ENCODE measurements around the gene PRKG1. TPM values are rescaled to one million over a fixed set of nuclear protein-coding genes. Genes with fewer than 3 reads are reported as not detected.
"Not testable (repeated sequence)": the region's sequence is repeated elsewhere in the genome, so short reads cannot be mapped to it uniquely, and the experiment has no call there.

PRKG1 gene
- polyA plus RNA-seq, 4 donors = 0.45 to 7.4 (median 1.3) TPM

GRCh38 chr10:51257511-51258248, 183.4 kb downstream of the PRKG1 start:
- Histone ChIP-seq H3K9me3 (ENCODE audit: control insufficient read depth in 2 of 2, insufficient read depth in 1 of 2, low read depth in 1 of 2, low read length in 1 of 2) (no peaks in the 10 kb centered on the region), H3K27me3 (ENCODE audit: control insufficient read depth in 3 of 3, insufficient read depth in 3 of 3, low read length in 3 of 3) (no peaks in the 10 kb centered on the region), H3K27ac (ENCODE audit: low read depth in 1 of 3, low read length in 2 of 3) (no peak overlapping the region), H3K4me1 (ENCODE audit: control insufficient read depth in 3 of 3, insufficient read depth in 2 of 3, low read depth in 1 of 3, low read length in 2 of 3) (no peaks in the 10 kb centered on the region), H3K4me3 (ENCODE audit: low read depth in 1 of 3, low read length in 3 of 3) (no peak overlapping the region), H3K36me3 (ENCODE audit: control insufficient read depth in 3 of 3, insufficient read depth in 2 of 3, low read depth in 1 of 3, low read length in 3 of 3) (no peaks in the 10 kb centered on the region)
- DNase-seq (no peak), FAIRE-seq (no peak)
- whole genome bisulfite sequencing, 3 donors = 83 to 89% (median 89%) methylated on average over 7 of the region's 7 CpGs

- H3K9me3 ChIP-seq (ENCODE audit: control insufficient read depth in 2 of 2, insufficient read depth in 1 of 2, low read depth in 1 of 2, low read length in 1 of 2) = no peaks in the 10 kb centered on the region
- H3K4me3 ChIP-seq (ENCODE audit: low read depth in 1 of 3, low read length in 3 of 3) = no peak overlapping the region
- H3K27me3 ChIP-seq (ENCODE audit: control insufficient read depth in 3 of 3, insufficient read depth in 3 of 3, low read length in 3 of 3) = no peaks in the 10 kb centered on the region
- FAIRE-seq = no peak
- WGBS, 3 donors = 88 to 95% (median 88%) methylated on average over 2 of the region's 2 CpGs
- no peak for DNase-seq
- H3K27ac ChIP-seq (ENCODE audit: low read depth in 1 of 3, low read length in 2 of 3) = no peak overlapping the region
- no peaks in the 10 kb centered on the region for H3K4me1 ChIP-seq (ENCODE audit: control insufficient read depth in 3 of 3, insufficient read depth in 2 of 3, low read depth in 1 of 3, low read length in 2 of 3)
- no peaks in the 10 kb centered on the region for H3K36me3 ChIP-seq (ENCODE audit: control insufficient read depth in 3 of 3, insufficient read depth in 2 of 3, low read depth in 1 of 3, low read length in 3 of 3)
Measured at GRCh38 chr10:51260376-51260775, 186.1 kb downstream of the PRKG1 start.

GRCh38 chr10:51266496-51266895, 192.2 kb downstream of the PRKG1 start:
- Histone ChIP-seq H3K4me1 (ENCODE audit: control insufficient read depth in 3 of 3, insufficient read depth in 2 of 3, low read depth in 1 of 3, low read length in 2 of 3) (no peaks in the 10 kb centered on the region), H3K9me3 (ENCODE audit: control insufficient read depth in 2 of 2, insufficient read depth in 1 of 2, low read depth in 1 of 2, low read length in 1 of 2) (no peaks in the 10 kb centered on the region), H3K27me3 (ENCODE audit: control insufficient read depth in 3 of 3, insufficient read depth in 3 of 3, low read length in 3 of 3) (no peaks in the 10 kb centered on the region), H3K4me3 (ENCODE audit: low read depth in 1 of 3, low read length in 3 of 3) (no peak overlapping the region), H3K36me3 (ENCODE audit: control insufficient read depth in 3 of 3, insufficient read depth in 2 of 3, low read depth in 1 of 3, low read length in 3 of 3) (no peaks in the 10 kb centered on the region), H3K27ac (ENCODE audit: low read depth in 1 of 3, low read length in 2 of 3) (no peak overlapping the region)
- DNase-seq (no peak), FAIRE-seq (no peak)
- WGBS, 3 donors = 80 to 89% (median 88%) methylated on average over 3 of the region's 3 CpGs

DNA sequence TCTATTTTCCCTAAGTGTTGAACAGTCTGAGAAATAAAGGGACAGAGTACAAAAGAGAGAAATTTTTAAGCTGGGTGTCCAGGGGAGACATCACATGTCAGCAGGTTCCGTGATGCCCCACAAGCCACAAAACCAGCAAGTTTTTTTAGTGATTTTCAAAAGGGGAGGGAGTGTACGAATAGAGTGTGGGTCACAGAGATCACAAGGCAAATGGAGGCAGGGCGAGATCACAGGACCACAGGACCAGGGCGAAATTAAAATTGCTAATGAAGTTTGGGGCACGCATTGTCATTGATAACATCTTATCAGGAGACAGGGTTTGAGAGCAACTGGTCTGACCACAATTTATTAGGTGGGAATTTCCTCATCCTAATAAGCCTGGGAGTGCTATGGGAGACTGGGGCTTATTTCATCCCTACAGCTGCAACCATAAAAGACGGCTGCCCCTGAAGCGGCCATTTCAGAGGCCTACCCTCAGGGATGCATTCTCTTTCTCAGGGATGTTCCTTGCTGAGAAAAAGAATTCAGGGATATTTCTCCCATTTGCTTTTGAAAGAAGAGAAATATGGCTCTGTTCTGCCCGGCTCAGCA, 193.8 kb downstream of the PRKG1 start:
- H3K9me3 ChIP-seq (ENCODE audit: control insufficient read depth in 2 of 2, insufficient read depth in 1 of 2, low read depth in 1 of 2, low read length in 1 of 2); FAIRE-seq; H3K27ac ChIP-seq (ENCODE audit: low read depth in 1 of 3, low read length in 2 of 3); H3K4me1 ChIP-seq (ENCODE audit: control insufficient read depth in 3 of 3, insufficient read depth in 2 of 3, low read depth in 1 of 3, low read length in 2 of 3); H3K4me3 ChIP-seq (ENCODE audit: low read depth in 1 of 3, low read length in 3 of 3); DNase-seq; H3K27me3 ChIP-seq (ENCODE audit: control insufficient read depth in 3 of 3, insufficient read depth in 3 of 3, low read length in 3 of 3); H3K36me3 ChIP-seq (ENCODE audit: control insufficient read depth in 3 of 3, insufficient read depth in 2 of 3, low read depth in 1 of 3, low read length in 3 of 3): not testable (repeated sequence)
- 87 to 92% (median 90%) methylated on average over 8 of the region's 8 CpGs for WGBS, 3 donors

- no peaks in the 10 kb centered on the region for H3K27me3 ChIP-seq (ENCODE audit: control insufficient read depth in 3 of 3, insufficient read depth in 3 of 3, low read length in 3 of 3)
- H3K27ac ChIP-seq (ENCODE audit: low read depth in 1 of 3, low read length in 2 of 3) = no peak overlapping the region
- no peak for FAIRE-seq
- no peak for DNase-seq
- no peaks in the 10 kb centered on the region for H3K9me3 ChIP-seq (ENCODE audit: control insufficient read depth in 2 of 2, insufficient read depth in 1 of 2, low read depth in 1 of 2, low read length in 1 of 2)
- H3K36me3 ChIP-seq (ENCODE audit: control insufficient read depth in 3 of 3, insufficient read depth in 2 of 3, low read depth in 1 of 3, low read length in 3 of 3) = no peaks in the 10 kb centered on the region
- no peaks in the 10 kb centered on the region for H3K4me1 ChIP-seq (ENCODE audit: control insufficient read depth in 3 of 3, insufficient read depth in 2 of 3, low read depth in 1 of 3, low read length in 2 of 3)
- no peak overlapping the region for H3K4me3 ChIP-seq (ENCODE audit: low read depth in 1 of 3, low read length in 3 of 3)
Measured at GRCh38 chr10:51269821-51270220, 195.5 kb downstream of the PRKG1 start.

- DNase-seq (no peak), FAIRE-seq (no peak)
- Histone ChIP-seq H3K9me3 (ENCODE audit: control insufficient read depth in 2 of 2, insufficient read depth in 1 of 2, low read depth in 1 of 2, low read length in 1 of 2) (no peaks in the 10 kb centered on the region), H3K27ac (ENCODE audit: low read depth in 1 of 3, low read length in 2 of 3) (no peak overlapping the region), H3K4me3 (ENCODE audit: low read depth in 1 of 3, low read length in 3 of 3) (no peak overlapping the region), H3K4me1 (ENCODE audit: control insufficient read depth in 3 of 3, insufficient read depth in 2 of 3, low read depth in 1 of 3, low read length in 2 of 3) (no peaks in the 10 kb centered on the region), H3K27me3 (ENCODE audit: control insufficient read depth in 3 of 3, insufficient read depth in 3 of 3, low read length in 3 of 3) (no peaks in the 10 kb centered on the region), H3K36me3 (ENCODE audit: control insufficient read depth in 3 of 3, insufficient read depth in 2 of 3, low read depth in 1 of 3, low read length in 3 of 3) (no peaks in the 10 kb centered on the region)
- WGBS, 3 donors = 77 to 90% (median 78%) methylated on average over 2 of the region's 2 CpGs
Measured at GRCh38 chr10:51270936-51271530, 196.7 kb downstream of the PRKG1 start.

DNA sequence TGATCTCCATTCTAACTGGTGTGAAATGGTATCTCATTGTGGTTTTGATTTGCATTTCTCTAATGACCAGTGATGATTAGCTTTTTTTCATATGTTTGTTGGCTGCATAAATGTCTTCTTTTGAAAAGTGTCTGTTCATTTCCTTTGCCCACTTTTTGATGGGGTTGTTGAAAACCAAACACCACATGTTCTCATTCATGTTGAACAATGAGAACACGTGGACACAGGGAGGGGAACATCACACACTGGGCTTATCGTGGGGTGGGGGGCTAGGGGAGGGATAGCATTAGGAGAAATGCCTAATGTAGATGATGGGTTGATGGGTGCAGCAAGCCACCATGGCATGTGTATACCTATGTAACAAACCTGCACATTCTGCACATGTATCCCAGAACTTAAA, 197.8 kb downstream of the PRKG1 start:
- not testable (repeated sequence) for H3K4me1 ChIP-seq (ENCODE audit: control insufficient read depth in 3 of 3, insufficient read depth in 2 of 3, low read depth in 1 of 3, low read length in 2 of 3); H3K27ac ChIP-seq (ENCODE audit: low read depth in 1 of 3, low read length in 2 of 3); DNase-seq; H3K27me3 ChIP-seq (ENCODE audit: control insufficient read depth in 3 of 3, insufficient read depth in 3 of 3, low read length in 3 of 3); H3K36me3 ChIP-seq (ENCODE audit: control insufficient read depth in 3 of 3, insufficient read depth in 2 of 3, low read depth in 1 of 3, low read length in 3 of 3); H3K4me3 ChIP-seq (ENCODE audit: low read depth in 1 of 3, low read length in 3 of 3); FAIRE-seq; H3K9me3 ChIP-seq (ENCODE audit: control insufficient read depth in 2 of 2, insufficient read depth in 1 of 2, low read depth in 1 of 2, low read length in 1 of 2)
- 71 to 85% (median 75%) methylated on average over 2 of the region's 2 CpGs for WGBS, 3 donors

- Histone ChIP-seq H3K27ac (ENCODE audit: low read depth in 1 of 3, low read length in 2 of 3) (no peak overlapping the region), H3K9me3 (ENCODE audit: control insufficient read depth in 2 of 2, insufficient read depth in 1 of 2, low read depth in 1 of 2, low read length in 1 of 2) (no peaks in the 10 kb centered on the region), H3K4me3 (ENCODE audit: low read depth in 1 of 3, low read length in 3 of 3) (no peak overlapping the region), H3K36me3 (ENCODE audit: control insufficient read depth in 3 of 3, insufficient read depth in 2 of 3, low read depth in 1 of 3, low read length in 3 of 3) (no peaks in the 10 kb centered on the region), H3K27me3 (ENCODE audit: control insufficient read depth in 3 of 3, insufficient read depth in 3 of 3, low read length in 3 of 3) (no peaks in the 10 kb centered on the region), H3K4me1 (ENCODE audit: control insufficient read depth in 3 of 3, insufficient read depth in 2 of 3, low read depth in 1 of 3, low read length in 2 of 3) (no peaks in the 10 kb centered on the region)
- 53 to 89% (median 79%) methylated on average over 1 of the region's 1 CpG for WGBS, 3 donors
- no peak for FAIRE-seq
- no peak for DNase-seq
Measured at GRCh38 chr10:51272555-51272954, 198.3 kb downstream of the PRKG1 start.
